Endothelial cell of umbilical vein (primary cell): ENCODE measurements around the gene FGF3. TPM values are rescaled to one million over a fixed set of nuclear protein-coding genes. Genes with fewer than 3 reads are reported as not detected.

ENCODE experiments used
- BruUV-seq: library from RNA; stranded (reverse); fragments of 400-500 nt; replicated peaks from 2 replicates; lab custom pipeline; 2021; lab: Mats Ljungman, UMichigan
- CTCF ChIA-PET: fragments of 300-600, 350-600 bp; sonication (Branson Sonifier 250); formaldehyde crosslinking; loops from one replicate; lab custom pipeline; 2021; ENCODE audit warnings: antibody characterized with exemption, inconsistent platforms; lab: Charles Lee
- POLR2A ChIA-PET: fragments of 300-600, 350-600 bp; sonication (Branson Sonifier 250); formaldehyde crosslinking; loops from one replicate; lab custom pipeline; 2021; ENCODE audit warnings: antibody characterized with exemption, inconsistent platforms; lab: Charles Lee
- DNase-seq: peaks from one replicate; pipeline ENCODE4 v3.0.0-alpha.2; 2011; ENCODE audit warnings: low read depth, low spot score
- FAIRE-seq: peaks from 2 replicates; lab custom pipeline; 2011; peaks lifted over from hg19 to GRCh38; lab: Jason Lieb, UNC
- H2AFZ ChIP-seq: 2 replicates; pipeline ENCODE4 v1.6.0; 2012; ENCODE audit warnings: low read depth, low read length, control low read depth, inconsistent platforms
- H3K27ac ChIP-seq: 2 replicates; pipeline ENCODE4 v1.5.1; 2011; ENCODE audit warnings: low read depth, mild to moderate bottlenecking, control low read depth, low read length, moderate library complexity; ENCODE audit not compliant: insufficient read depth
- H3K27me3 ChIP-seq, 2 experiments: 2 replicates each; pipeline versions ENCODE4 v1.6.0 to v1.6.1; 2011; ENCODE audit warnings: low read length in 2 of 2, mixed read lengths in 1 of 2; ENCODE audit not compliant: control insufficient read depth in 2 of 2, insufficient read depth in 2 of 2
- H3K36me3 ChIP-seq, 2 experiments: 2 replicates in 1 of 2; 3 replicates in 1 of 2; pipeline ENCODE4 v1.5.1; 2011; ENCODE audit warnings: low read length in 2 of 2, mild to moderate bottlenecking in 1 of 2, moderate library complexity in 1 of 2; ENCODE audit not compliant: control insufficient read depth in 2 of 2, insufficient read depth in 2 of 2; ENCODE audit errors: extremely low read depth in 1 of 2
- H3K4me1 ChIP-seq: 3 replicates; pipeline ENCODE4 v1.5.1; 2011; ENCODE audit warnings: mild to moderate bottlenecking, low read length; ENCODE audit not compliant: control insufficient read depth, insufficient read depth; ENCODE audit errors: extremely low read depth
- H3K4me2 ChIP-seq: 2 replicates; pipeline ENCODE4 v1.6.1; 2011; ENCODE audit warnings: low read length, control low read depth, mixed read lengths; ENCODE audit not compliant: insufficient read depth
- H3K4me3 ChIP-seq, 3 experiments: fragments of 200-600 bp in 1 of 3; sonication (generic), shearing (Covaris generic) in 1 of 3; replicated peaks in 1 of 3; 2 replicates each; pipeline ENCODE4 v1.5.1; 2011 to 2016; ENCODE audit warnings: control low read depth in 3 of 3, low read length in 3 of 3, mild to moderate bottlenecking in 2 of 3, inconsistent platforms in 1 of 3, low read depth in 1 of 3, moderate library complexity in 1 of 3; ENCODE audit not compliant: insufficient read depth in 1 of 3
- H3K79me2 ChIP-seq: 2 replicates; pipeline ENCODE4 v1.6.0; 2012; ENCODE audit warnings: low read length, inconsistent platforms; ENCODE audit not compliant: control insufficient read depth, insufficient read depth
- H3K9ac ChIP-seq: replicated peaks from 2 replicates; pipeline ENCODE3; 2011; ENCODE audit warnings: low read length, control low read depth; ENCODE audit not compliant: insufficient read depth; ENCODE audit errors: extremely low read depth
- H3K9me1 ChIP-seq: replicated peaks from 3 replicates; pipeline ENCODE4 v1.6.0; 2011; ENCODE audit warnings: mild to moderate bottlenecking, low read length; ENCODE audit not compliant: control insufficient read depth, insufficient read depth; ENCODE audit errors: extremely low read depth
- H3K9me3 ChIP-seq: replicated peaks from 2 replicates; pipeline ENCODE4 v1.5.1; 2012; ENCODE audit warnings: low read length, inconsistent platforms; ENCODE audit not compliant: control insufficient read depth, insufficient read depth
- H4K20me1 ChIP-seq: replicated peaks from 2 replicates; pipeline ENCODE3; 2011; ENCODE audit warnings: mild to moderate bottlenecking, low read length; ENCODE audit not compliant: control insufficient read depth, insufficient read depth; ENCODE audit errors: extremely low read depth
- CTCF ChIP-seq, 2 donors: IDR thresholded peaks; 1 replicate in 1 of 2; 2 replicates in 1 of 2; pipeline ENCODE4 v1.5.1; 2011; ENCODE audit warnings: low read length in 2 of 2, mild to moderate bottlenecking in 2 of 2, moderate library complexity in 2 of 2, control low read depth in 1 of 2, inconsistent platforms in 1 of 2, low read depth in 1 of 2; ENCODE audit not compliant: insufficient read depth in 1 of 2; ENCODE audit errors: extremely low read depth in 1 of 2
- EZH2 ChIP-seq: IDR thresholded peaks from 2 replicates; pipeline ENCODE4 v1.6.1; 2012; ENCODE audit warnings: borderline replicate concordance, low read depth, mild to moderate bottlenecking, moderate library complexity, low read length, inconsistent platforms; ENCODE audit not compliant: severe bottlenecking
- FOS ChIP-seq: IDR thresholded peaks from 2 replicates; pipeline ENCODE4 v1.6.1; 2011; ENCODE audit warnings: mild to moderate bottlenecking, low read length, moderate library complexity, borderline replicate concordance; ENCODE audit not compliant: insufficient read depth
- GATA2 ChIP-seq: IDR thresholded peaks from 2 replicates; pipeline ENCODE4 v1.7.0; 2011; ENCODE audit warnings: low read depth, mild to moderate bottlenecking, moderate library complexity, mixed read lengths, low read length; ENCODE audit not compliant: insufficient read length, insufficient read depth
- JUN ChIP-seq: IDR thresholded peaks from 2 replicates; pipeline ENCODE4 v1.6.1; 2011; ENCODE audit warnings: borderline replicate concordance, low read depth; ENCODE audit not compliant: insufficient read length, insufficient read depth
- MAX ChIP-seq: IDR thresholded peaks from 2 replicates; pipeline ENCODE4 v1.6.1; 2011; ENCODE audit not compliant: insufficient read depth, insufficient read length
- MYC ChIP-seq: IDR thresholded peaks from one replicate; pipeline ENCODE4 v1.6.1; 2011; ENCODE audit warnings: mild to moderate bottlenecking, low read depth, low read length
- POLR2A ChIP-seq: IDR thresholded peaks from 2 replicates; pipeline ENCODE4 v1.6.1; 2012; ENCODE audit warnings: low read depth, mild to moderate bottlenecking, control low read depth, low read length
- POLR2AphosphoS5 ChIP-seq: IDR thresholded peaks from 2 replicates; pipeline ENCODE4 v1.6.1; 2012; ENCODE audit warnings: low read depth, mild to moderate bottlenecking, control low read depth, low read length, moderate library complexity; ENCODE audit not compliant: insufficient read depth
- dilution Hi-C: fragments of 300-500 bp; cut with MboI; formaldehyde crosslinking; loops from one replicate; pipeline ENCODE4 v1.15.0; 2019; ENCODE audit warnings: low sequenced_read_pairs; ENCODE audit not compliant: extremely low pct_ligation_motif_present
- intact Hi-C: fragments of 100-400 bp; cut with micrococcal nuclease; formaldehyde crosslinking; loops from one replicate; pipeline ENCODE4 v1.10.0; 2022
- polyA plus RNA-seq, 4 experiments: library from polyadenylated mRNA; depleted of rRNA in 3 of 4; stranded (reverse) in 3 of 4; unstranded in 1 of 4; fragments of >200 nt; gene quantifications; 2 replicates each; pipeline versions ENCODE4 v1.2.1 to v1.2.3, GENCODE V29; 2011 to 2012; ENCODE audit warnings: missing spikeins in 1 of 4
- total RNA-seq: library from RNA; stranded (reverse); gene quantifications from 2 replicates; pipeline ENCODE4 v1.2.3, GENCODE V29; 2021

Gene FGF3
- total and polyA plus RNA-seq, 2 donors (not counting 3 experiments of a cell fraction or from before 2014, with no cell fraction given) = not detected

GRCh38 chr11:69836401-69836800 lies 17.2 kb upstream of the FGF3 start:
- dilution Hi-C loops = no loop called here
- FAIRE-seq = no peak

More at GRCh38 chr11:69836401-69836800, 17.2 kb upstream of the FGF3 start:
- H4K20me1 ChIP-seq = no peaks in the 10 kb centered on the region
- no peaks in the 10 kb centered on the region for H3K9me1 ChIP-seq
- intact Hi-C loops = no loop called here
- CTCF ChIA-PET = no interaction called here
- TF ChIP-seq JUN (no peak), MAX (no peak), POLR2AphosphoS5 (no peak), POLR2A (no peak), EZH2 (no peak), CTCF (IDR thresholded peaks at IDR 0.05; ENCODE audit: extremely low read depth in 1 of 2, insufficient read depth in 1 of 2, low read depth in 1 of 2, low read length in 2 of 2) (no peak), MYC (no peak), GATA2 (no peak), FOS (no peak)
- no peaks in the 10 kb centered on the region for H3K4me1 ChIP-seq
- no peaks in the 10 kb centered on the region for H3K9me3 ChIP-seq
- H3K27me3 ChIP-seq = peaks cover 9 to 11% of the 10 kb centered on the region in 2 experiments
- H3K9ac ChIP-seq = no peak overlapping the region
- POLR2A ChIA-PET = no interaction called here
- H3K36me3 ChIP-seq = no peaks in the 10 kb centered on the region
- H3K4me3 ChIP-seq = no peak overlapping the region
- no TSS peak for BruUV-seq
- no peak for DNase-seq
- no peaks in the 10 kb centered on the region for H3K79me2 ChIP-seq
- H2AFZ ChIP-seq = no peak overlapping the region
- H3K4me2 ChIP-seq = no peak overlapping the region
- no peak overlapping the region for H3K27ac ChIP-seq
